ENCODE results near the gene NRIP3.
"Not testable (repeated sequence)": the region's sequence is repeated elsewhere in the genome, so short reads cannot be mapped to it uniquely, and the experiment has no call there.

Gene NRIP3

DNA sequence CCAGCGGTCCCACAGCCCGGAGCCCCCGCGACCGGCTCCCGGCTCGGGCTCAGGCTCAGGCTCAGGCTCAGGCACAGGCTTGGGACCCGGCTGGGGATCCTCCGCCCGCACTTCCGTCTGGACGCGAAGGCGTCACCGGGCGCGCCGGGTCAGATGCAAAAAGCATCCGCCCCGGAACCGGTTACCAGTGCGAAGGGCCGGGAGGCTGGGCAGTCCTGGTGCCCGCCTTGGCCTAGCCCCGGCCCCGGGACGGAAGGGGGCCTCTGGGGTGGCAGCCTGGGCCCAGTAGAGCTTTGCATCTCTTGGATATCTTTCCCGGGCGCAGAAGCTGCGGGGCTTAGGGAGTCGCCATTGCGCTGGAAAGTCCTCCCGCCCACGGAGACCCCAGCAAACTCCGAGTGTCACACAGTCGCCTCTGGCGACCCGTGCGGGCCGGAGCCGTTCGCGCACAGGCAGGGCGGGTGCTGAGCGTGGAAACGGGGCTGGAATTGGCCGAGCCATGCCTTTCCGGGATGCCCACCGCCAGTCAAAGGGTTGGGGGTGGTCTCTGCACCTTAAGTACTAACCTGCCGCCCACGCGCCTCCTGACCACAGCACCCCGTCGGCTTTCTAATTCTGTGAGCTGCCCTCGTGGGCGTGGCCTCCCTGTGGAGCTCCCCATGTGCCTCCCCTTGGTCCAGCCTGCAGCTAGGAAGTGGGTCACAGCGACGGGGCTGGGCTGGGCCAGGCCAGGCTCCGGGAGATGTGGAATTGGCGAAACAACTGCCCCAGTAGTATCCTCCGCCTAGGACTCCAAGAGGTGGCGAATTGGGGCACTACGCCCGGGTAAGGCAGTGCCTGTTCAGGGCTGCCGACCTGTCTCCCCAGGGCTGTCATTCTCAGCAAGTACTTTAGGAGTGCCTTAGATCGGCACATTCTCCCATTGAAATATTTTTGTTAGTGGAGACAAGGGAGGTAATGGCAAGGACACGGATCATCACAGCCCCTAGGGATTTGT lies 39.2 kb downstream of the NRIP3 start, which contains the start of gene TMEM9B:
TMEM9B (minus strand) TSS at position 119 of the 997 bp plus-strand sequence. CDS start 129 bp downstream, outside the sequence.
- peak; percentile 92 for DNase-seq

GRCh38 chr11:8963569-8964323 lies 40.1 kb downstream of the NRIP3 start:
- DNase-seq, result peak; percentile 87

GRCh38 chr11:8962841-8963240 lies 41.0 kb downstream of the NRIP3 start:
- DNase-seq, result peak; percentile 65

DNA sequence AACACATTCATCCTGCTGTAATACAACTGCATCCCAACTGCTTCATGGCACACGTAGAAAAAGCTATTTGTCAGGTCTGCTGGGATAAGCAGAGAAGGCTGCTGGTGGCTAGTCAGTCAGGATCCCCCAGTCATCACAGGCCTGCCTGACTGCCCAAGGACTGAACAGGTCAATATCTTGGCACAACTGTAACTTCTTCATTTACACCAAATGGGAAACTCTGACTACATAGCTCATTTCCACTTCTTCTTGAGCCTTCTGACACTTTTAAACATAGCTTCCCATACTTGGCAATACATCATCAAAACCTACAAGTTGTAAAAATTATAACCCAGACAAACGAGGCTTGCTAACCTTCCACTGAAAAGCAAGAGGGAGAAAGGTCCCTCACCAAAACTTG lies 42.4 kb downstream of the NRIP3 start:
- no peak for DNase-seq

DNA sequence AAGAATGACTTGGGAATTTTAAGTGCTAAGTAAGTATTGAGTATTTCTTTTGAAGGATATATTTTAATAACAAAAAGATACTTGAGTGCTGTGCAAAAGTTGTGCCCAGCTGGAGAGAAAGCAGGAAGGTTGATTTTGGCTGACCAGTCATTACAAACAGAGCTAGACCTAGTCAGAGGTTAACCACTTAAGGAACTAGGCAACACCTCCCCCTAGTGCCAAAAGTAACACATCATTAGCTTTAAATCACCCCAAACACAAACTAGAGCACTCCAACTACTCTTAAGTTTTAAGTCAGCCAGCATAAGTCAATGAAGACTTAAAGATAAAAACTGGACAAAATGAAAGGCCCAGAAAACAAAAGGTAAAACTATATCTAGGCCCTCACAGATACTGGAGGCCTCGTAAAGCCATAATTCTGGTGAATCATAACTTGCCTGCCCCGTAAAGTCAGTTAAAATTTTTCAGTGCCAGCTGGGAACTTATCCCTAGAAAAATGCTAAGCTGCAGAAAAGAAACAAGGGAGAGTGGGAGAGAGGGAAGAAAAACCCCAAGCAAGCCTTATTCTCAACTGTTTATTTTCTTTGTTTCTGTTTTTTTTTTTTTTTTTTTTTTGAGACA lies 44.1 kb downstream of the NRIP3 start:
- DNase-seq, result peak; percentile 87

- DNase-seq, result no peak
Measured at GRCh38 chr11:8956860-8957259, 46.9 kb downstream of the NRIP3 start.

DNA sequence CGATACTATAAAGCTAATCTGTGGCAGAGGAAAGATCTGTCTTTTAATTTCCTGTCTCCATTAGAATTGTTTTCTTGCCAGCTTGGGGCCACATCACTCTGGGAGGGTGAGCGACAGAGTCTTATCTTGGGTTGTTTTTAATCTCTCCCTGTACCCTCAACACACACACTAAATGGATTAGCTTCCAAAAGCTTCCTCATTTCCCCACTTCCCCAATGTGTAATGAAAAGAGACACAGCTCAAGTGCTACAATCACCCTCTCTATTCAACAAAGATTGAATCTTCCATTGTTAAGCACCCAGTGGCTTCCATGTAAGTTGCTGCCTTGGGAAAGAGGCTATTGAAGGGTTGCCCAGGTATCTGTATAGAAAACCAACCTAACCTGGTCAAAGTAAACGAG lies 54.9 kb downstream of the NRIP3 start:
- peak; percentile 84 for DNase-seq

- no peak for DNase-seq
Measured at GRCh38 chr11:8947230-8947943, 56.4 kb downstream of the NRIP3 start.

- DNase-seq, result no peak
Measured at GRCh38 chr11:8942518-8943066, 61.2 kb downstream of the NRIP3 start, which contains the start of gene ASCL3. Gene ASCL3, minus strand, starts transcription at chr11:8943016. Its CDS starts 4,855 bp downstream, at chr11:8938161.

GRCh38 chr11:8941341-8942103 lies 62.3 kb downstream of the NRIP3 start:
- DNase-seq, result no peak

GRCh38 chr11:8937659-8938058 lies 66.1 kb downstream of the NRIP3 start:
- no peak for DNase-seq

DNA sequence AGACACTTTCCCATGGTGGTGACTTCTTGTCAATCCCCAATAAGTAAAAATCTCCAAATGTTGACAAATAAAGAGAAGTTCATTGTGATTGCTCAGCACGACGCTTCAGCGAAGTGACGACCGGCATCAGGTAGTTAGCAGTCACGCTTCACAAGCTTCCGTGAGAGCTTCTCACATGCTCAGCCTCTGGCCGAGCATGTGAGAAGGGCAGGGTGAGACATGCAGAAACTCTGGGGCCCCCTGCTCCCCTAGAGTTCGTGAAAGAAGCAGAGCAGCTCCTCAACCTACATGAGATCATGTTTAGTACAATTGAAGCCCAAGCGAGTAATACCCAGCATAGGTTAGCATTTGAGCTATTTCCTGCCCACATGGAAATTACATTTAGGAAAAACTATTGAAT lies 66.6 kb downstream of the NRIP3 start:
- DNase-seq, result no peak

DNA sequence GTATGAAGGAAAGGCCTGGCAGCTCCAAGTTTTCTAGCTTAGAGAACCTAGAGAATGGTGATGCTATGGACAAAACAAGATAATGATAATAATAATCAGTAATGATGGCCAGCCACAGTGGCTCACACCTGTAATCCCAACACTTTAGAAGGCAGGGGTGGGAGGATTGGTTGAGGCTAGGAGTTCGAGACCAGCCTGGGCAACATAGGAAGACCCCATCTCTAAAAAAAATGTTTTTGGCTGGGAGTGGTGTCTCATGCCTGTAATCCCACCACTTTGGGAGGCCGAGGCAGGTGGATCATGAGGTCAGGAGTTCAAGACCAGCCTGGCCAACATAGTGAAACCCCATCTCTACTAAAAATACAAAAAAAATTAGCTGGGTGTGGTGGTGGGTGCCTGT lies 68.0 kb downstream of the NRIP3 start:
- not testable (repeated sequence) for DNase-seq

DNA sequence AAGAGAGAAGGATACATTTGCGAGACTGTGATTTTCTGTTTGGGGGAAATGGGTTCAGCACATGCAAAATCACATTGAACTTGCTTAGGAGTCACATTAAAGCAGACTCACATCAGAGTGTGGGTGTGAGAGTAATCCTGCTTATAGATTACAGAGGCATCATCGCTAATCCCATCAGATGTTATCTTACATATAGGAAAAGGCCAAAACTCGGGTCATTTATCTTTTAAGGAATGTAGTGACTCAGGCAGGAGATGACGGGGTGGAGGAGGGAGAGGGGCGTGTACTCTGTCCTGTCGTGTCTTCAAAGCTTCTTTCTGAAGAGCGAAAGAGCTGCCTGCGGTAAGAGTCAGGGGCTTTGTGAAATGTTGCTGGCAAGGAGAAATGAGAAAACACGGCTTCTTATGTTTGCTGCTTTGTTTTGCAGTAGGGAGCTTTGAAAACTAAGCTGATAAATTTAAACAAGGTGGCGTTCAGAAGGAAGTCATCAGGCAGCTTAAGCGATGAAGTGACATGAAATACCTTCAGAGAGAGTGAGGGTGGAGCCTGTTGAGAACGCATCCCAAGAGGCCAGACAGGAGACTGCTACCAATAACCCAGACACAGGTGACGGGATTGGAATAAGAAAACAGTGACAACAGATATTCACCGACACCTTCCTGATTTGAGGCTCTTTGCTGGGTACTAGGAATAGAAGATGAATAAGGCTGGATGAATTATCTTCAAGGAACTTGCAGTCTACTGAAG lies 68.9 kb downstream of the NRIP3 start:
- DNase-seq, result no peak

GRCh38 chr11:8933931-8934330 lies 69.9 kb downstream of the NRIP3 start:
- no peak for DNase-seq

DNA sequence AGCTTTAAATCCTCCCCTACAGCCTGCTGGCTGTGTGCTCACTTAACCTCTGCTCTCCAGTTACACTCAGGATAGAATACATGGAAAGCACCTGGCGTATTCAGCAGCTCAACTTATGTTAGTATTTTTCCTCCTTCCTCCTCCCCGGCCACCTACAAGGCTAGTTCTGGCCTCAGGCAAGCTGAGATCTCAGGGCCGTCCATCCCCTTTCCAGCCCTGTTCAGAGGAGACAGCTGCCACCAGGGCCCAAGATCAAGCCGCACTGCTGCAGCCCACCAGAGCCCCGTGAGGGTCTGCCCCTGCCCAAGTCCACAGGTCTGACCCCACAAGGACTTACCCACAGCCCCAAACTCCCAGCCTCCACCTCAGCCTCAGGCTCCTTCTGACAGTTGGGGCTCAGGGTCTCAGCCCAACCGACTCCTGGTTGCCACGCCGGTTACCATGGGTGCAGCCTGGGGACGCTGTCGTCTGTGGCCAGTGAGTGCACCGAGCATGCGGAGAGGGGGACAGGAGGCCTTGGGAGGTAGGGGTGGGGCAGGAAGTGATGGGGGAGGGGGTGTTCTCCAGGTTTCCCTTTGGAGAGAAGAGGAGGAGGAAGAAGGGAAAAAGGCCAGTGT lies 71.1 kb downstream of the NRIP3 start, which contains the start of gene C11orf16:
C11orf16 (minus strand) TSS at position 384 of the 617 bp plus-strand sequence. CDS start 639 bp downstream, outside the sequence.
- DNase-seq, result no peak
